Ureter (tissue), 1 donor: ENCODE results near the gene DEFB121. TPM values are rescaled to one million over a fixed set of nuclear protein-coding genes. Genes with fewer than 3 reads are reported as not detected.
"Not testable (repeated sequence)": the region's sequence is repeated elsewhere in the genome, so short reads cannot be mapped to it uniquely, and the experiment has no call there.

Experiments used
- DNase-seq: peaks from one replicate; pipeline ENCODE4 v3.0.0-alpha.2; 2020; ENCODE audit warnings: low spot score
- total RNA-seq: library from RNA; stranded (reverse); gene quantifications from one replicate; pipeline ENCODE4 v1.2.4, GENCODE V29; 2023
- donor health status: DM: yes; HTN: yes; CAD: no.

The DEFB121 gene
- total RNA-seq = not detected

DNA sequence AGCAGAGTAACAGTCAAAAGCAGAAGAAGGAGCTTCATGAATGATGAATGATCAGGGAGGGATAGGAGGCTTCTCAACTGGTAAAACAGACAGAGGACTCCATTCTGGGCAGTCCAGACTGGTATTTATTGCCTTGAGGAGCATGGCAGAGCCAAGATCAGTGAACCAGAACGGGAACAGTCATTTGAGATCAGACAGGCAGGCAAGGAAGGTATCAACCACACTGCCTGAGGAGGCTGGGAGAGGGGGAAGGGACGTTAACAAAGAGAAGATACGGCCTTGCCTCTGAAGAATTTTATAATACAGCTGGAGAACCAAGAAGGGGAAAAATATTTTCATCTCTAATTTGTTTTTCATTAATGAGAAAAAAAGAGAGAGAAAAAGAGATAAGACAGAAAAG, at the start of gene DEFB121:
TSS of gene DEFB121 (minus strand) at position 101 of the 400 bp plus-strand sequence. CDS start at position 38, 63 bp downstream.
- DNase-seq = no peak

GRCh38 chr20:31454361-31454760, 48.3 kb upstream of the DEFB121 start:
- no peak for DNase-seq

DNA sequence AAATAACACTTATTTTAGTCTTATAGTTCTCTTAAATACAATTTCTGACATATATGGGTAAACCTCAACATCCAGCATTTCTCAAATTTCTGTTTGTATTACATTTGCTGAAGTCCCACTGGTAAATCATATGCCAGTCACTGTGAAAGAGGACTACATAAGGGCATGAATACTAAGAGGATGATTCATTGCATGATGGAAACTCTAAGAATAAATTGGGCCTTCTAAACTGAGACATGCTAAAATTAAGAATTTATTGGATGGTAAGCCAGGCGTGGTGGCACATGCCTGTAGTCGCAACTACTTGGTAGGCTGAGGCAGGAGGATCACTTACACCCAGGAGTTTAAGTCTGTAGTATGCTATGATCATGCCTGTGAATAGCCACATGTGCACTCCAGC, 46.6 kb upstream of the DEFB121 start:
- no peak for DNase-seq

GRCh38 chr20:31449511-31450414, 43.7 kb upstream of the DEFB121 start:
- DNase-seq = no peak

GRCh38 chr20:31446084-31446819, 40.2 kb upstream of the DEFB121 start:
- no peak for DNase-seq

DNA sequence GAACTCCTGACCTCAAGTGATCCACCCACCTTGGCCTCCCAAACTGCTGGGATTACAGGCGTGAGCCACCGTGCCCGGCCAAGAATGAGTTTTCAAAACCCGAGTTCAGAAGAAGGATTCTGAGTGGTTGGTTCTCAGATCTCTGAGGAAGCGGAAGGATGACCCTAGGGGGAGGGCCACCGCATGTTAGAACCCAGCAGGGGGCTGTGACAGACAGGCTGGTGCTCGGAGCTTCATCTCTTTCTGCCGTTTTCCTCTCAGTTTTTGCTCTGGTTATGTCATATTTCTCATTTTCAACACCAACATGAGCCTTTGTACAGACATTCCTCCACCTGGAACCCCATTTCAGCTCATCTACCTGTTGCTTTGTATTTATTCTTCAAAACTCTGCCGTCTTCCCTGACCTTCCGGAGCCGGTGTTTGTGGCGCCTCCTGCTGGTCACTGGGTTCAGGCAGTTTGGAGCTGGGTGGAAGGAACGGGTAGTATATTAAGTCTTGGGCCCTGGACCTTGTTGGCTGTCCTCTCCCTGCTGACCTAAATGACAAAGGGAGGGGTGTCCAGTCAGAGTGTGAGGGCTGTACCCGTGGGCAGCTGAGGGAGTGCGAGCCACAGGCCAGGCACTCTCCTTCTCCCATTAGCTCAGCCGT, 34.1 kb upstream of the DEFB121 start, which contains the start of gene DEFB123:
TSS of gene DEFB123 (plus strand) at position 621 of the 648 bp plus-strand sequence. CDS start 67 bp downstream, outside the sequence.
- DNase-seq = no peak

GRCh38 chr20:31430568-31431115, 24.6 kb upstream of the DEFB121 start:
- DNase-seq = no peak

GRCh38 chr20:31427576-31427975, 21.6 kb upstream of the DEFB121 start:
- not testable (repeated sequence) for DNase-seq

DNA sequence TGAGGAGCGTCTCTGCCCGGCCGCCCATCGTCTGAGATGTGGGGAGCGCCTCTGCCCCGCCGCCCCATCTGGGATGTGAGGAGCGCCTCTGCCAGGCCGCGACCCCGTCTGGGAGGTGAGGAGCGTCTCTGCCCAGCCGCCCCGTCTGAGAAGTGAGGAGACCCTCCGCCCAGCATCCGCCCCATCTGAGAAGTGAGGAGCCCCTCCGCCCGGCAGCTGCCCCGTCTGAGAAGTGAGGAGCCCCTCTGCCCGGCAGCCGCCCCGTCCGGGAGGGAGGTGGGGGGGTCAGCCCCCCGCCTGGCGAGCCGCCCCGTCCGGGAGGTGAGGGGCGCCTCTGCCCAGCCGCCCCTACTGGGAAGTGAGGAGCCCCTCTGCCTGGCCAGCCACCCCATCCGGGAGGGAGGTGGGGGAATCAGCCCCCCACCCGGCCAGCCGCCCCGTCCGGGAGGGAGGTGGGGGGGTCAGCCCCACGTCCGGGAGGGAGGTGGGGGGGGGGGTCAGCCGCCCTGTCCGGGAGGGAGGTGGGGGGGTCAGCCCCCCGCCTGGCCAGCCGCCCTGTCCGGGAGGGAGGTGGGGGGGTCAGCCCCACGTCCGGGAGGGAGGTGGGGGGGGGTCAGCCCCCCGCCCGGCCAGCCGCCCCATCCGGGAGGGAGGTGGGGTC, 21.0 kb upstream of the DEFB121 start:
- not testable (repeated sequence) for DNase-seq

GRCh38 chr20:31425797-31426196, 19.8 kb upstream of the DEFB121 start:
- no peak for DNase-seq

DNA sequence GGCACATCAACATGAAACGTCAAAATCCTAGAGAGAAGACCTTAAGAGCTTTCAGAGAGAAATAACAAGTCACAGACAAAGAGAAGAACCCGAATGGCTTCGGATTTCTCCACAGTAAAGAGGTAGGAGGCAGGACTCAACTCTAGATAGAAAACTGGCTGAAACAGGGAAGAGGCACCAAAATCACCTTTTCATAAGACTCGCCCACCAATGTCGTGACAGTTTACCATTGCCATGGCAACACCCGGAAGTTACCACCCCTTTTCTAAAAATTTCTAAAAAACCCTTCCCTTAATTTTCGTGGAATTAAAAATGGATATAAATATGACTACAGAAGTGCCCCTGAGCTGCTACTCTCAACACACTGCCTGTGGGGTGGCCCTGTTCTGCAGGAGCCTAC, 12.3 kb upstream of the DEFB121 start:
- no peak for DNase-seq

DNA sequence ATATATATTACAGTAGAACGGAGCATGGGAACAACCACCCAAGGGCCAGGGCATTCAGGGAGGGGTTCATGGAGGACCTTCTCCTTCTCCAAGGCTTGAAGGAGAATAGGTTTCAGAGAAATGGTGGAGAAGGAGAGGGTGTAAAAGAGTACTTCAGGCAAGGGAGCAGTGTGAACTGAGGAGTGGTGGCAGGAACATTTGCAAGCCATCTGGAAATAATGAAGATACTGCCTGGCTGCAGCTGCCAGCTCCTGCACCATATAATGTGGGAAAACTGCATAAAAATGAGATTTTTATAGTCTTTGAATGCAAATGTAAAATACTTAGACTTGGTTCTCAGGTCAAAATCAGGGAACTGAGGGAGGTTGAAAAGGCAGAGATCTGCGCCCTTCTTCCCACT, 9.6 kb upstream of the DEFB121 start:
- DNase-seq = no peak

GRCh38 chr20:31414381-31414780, 8.4 kb upstream of the DEFB121 start:
- DNase-seq = no peak

- DNase-seq = no peak
These were observed 4.0 kb upstream of the DEFB121 start for GRCh38 chr20:31410011-31410410.

GRCh38 chr20:31403886-31404285, 2.1 kb downstream of the DEFB121 start:
- no peak for DNase-seq

- DNase-seq = no peak
These were observed 11.1 kb downstream of the DEFB121 start for GRCh38 chr20:31394900-31395299.

DNA sequence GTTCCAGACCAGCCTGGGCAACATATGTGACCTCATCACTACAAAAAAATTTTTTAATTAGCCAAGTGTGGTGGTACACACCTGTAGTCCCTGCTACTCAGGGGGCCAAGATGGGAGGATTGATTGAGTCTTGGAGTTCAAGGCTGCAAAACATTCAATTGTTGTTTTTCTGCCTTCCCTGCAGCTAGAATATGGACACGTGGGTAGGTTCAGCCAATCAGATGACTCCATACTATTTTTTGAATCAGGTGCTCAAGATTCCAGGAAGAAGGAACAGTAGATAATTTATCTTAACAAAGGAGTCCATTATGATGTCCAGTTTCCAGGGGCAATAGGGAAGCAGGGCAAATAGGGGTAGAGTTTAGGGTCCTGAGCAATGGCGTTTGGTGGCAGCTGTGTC, 13.2 kb downstream of the DEFB121 start:
- no peak for DNase-seq

DNA sequence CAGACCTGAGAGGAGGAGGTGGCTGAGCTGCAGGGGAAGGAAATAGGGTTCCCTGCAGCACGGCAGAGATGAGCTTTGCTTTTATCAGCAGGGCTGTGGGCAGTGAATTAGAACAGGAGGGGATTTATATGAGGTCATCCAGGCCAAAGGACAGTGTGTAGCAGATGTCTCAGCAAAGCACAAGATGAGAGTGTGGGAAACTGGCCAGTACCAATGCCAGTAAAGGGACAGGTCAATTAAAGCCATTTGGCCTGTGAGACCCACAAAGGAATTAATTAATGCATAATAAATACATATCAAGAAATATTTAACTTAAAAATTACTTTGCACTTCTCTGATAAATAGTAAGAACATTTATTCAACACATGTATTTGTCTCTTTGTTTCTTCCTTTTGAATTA, 15.5 kb downstream of the DEFB121 start, which contains the start of gene DEFB119:
TSS of gene DEFB119 (minus strand) at position 101 of the 400 bp plus-strand sequence. CDS start 107 bp downstream, outside the sequence.
- no peak for DNase-seq

GRCh38 chr20:31374346-31374745, 31.7 kb downstream of the DEFB121 start:
- DNase-seq = no peak

DNA sequence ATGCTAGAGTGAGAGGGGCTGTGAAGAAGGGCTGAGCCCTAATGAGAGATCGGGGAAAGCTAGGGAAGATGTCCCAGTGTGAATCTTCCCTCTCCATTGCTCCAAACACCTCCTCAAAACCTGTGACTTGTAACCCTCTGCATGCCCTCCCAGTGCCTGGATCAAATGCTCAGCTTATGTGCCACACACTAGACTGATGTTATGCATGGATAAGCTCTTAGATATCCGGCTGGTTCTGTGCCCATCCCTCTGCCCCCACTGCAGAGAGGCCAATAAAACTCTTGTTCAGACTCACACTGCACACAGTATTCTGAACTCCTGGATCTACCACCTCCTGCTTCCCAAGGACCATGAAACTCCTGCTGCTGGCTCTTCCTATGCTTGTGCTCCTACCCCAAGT, 37.7 kb downstream of the DEFB121 start, which contains the start of gene DEFB118:
TSS of gene DEFB118 (plus strand) at position 301 of the 400 bp plus-strand sequence. CDS start at position 351, 50 bp downstream.
- DNase-seq = no peak

GRCh38 chr20:31364272-31364671, 41.7 kb downstream of the DEFB121 start:
- DNase-seq = not testable (repeated sequence)
